Measurements from ENCODE around the gene ALOX15. TPM values are rescaled to one million over a fixed set of nuclear protein-coding genes. Genes with fewer than 3 reads are reported as not detected.

The ALOX15 gene
- total RNA-seq, 4 donors from 2014 or later = not detected

GRCh38 chr17:4585638-4585994 is 55.9 kb downstream of the ALOX15 start:
- no peak for DNase-seq (ENCODE audit: low spot score in 2 of 2)
- no peak for TF ChIP-seq EP300 (IDR thresholded peaks at IDR 0.05)
- no peak for TF ChIP-seq CTCF (IDR thresholded peaks at IDR 0.05)
- TF ChIP-seq POLR2A (IDR thresholded peaks at IDR 0.05) = no peak
- H3K36me3 ChIP-seq = no peaks in the 10 kb centered on the region
- no peak overlapping the region for H3K27ac ChIP-seq
- peaks cover 0 to 50% of the 10 kb centered on the region in 2 donors for H3K27me3 ChIP-seq
- H3K9me3 ChIP-seq = no peaks in the 10 kb centered on the region
- H3K4me3 ChIP-seq = peak overlapping the region in 1 of 4 donors; percentile 51
- peaks cover 0 to 15% (median 6%) of the 10 kb centered on the region in 4 donors for H3K4me1 ChIP-seq
- 69 to 82% methylated on average over 7 of the region's 7 CpGs for WGBS, 2 donors

- no peak for DNase-seq (ENCODE audit: low spot score in 2 of 2)
- no peak for TF ChIP-seq POLR2A (IDR thresholded peaks at IDR 0.05)
- TF ChIP-seq EP300 (IDR thresholded peaks at IDR 0.05) = no peak
- no peak for TF ChIP-seq CTCF (IDR thresholded peaks at IDR 0.05)
- Histone ChIP-seq H3K27me3 (peaks cover 0 to 53% of the 10 kb centered on the region in 2 donors), H3K27ac (no peak overlapping the region), H3K4me3 (peak overlapping the region in 2 of 4 donors; percentile 0 to 51), H3K4me1 (peaks cover 0 to 15% (median 6%) of the 10 kb centered on the region in 4 donors), H3K36me3 (no peaks in the 10 kb centered on the region), H3K9me3 (no peaks in the 10 kb centered on the region)
- WGBS, 2 donors = 19 to 43% methylated on average over 20 to 56 of the region's 57 CpGs
Measured at GRCh38 chr17:4584917-4585637, 56.4 kb downstream of the ALOX15 start.

GRCh38 chr17:4584101-4584916 is 57.2 kb downstream of the ALOX15 start, which contains the start of gene SMTNL2:
SMTNL2 (plus strand) TSS chr17:4584529; CDS start chr17:4584606, 77 bp downstream.
- TF ChIP-seq EP300 (IDR thresholded peaks at IDR 0.05) (no peak), POLR2A (IDR thresholded peaks at IDR 0.05) (no peak), CTCF (IDR thresholded peaks at IDR 0.05) (no peak)
- Histone ChIP-seq H3K4me3 (peak within 1 kb of the TSS; percentile 0 to 51 (median 34)), H3K36me3 (no peaks in the 10 kb centered on the region), H3K4me1 (peaks cover 0 to 15% (median 6%) of the 10 kb centered on the region in 4 donors), H3K9me3 (no peaks in the 10 kb centered on the region), H3K27me3 (peaks cover 0 to 53% of the 10 kb centered on the region in 2 donors), H3K27ac (peak within 1 kb of the TSS in 2 of 4 donors; percentile 40 to 52)
- no peak for DNase-seq (ENCODE audit: low spot score in 2 of 2)
- 1% methylated on average over 37 to 46 of the region's 100 CpGs for WGBS, 2 donors

- TF ChIP-seq CTCF (IDR thresholded peaks at IDR 0.05) = peak in 2 of 5 experiments; percentile 19 to 23
- TF ChIP-seq EP300 (IDR thresholded peaks at IDR 0.05) = no peak
- TF ChIP-seq POLR2A (IDR thresholded peaks at IDR 0.05) = no peak
- H3K9me3 ChIP-seq = no peaks in the 10 kb centered on the region
- peak overlapping the region in 3 of 4 donors; percentile 22 to 51 (median 47) for H3K4me3 ChIP-seq
- no peaks in the 10 kb centered on the region for H3K36me3 ChIP-seq
- peaks cover 0 to 53% of the 10 kb centered on the region in 2 donors for H3K27me3 ChIP-seq
- peak overlapping the region in 2 of 4 donors; percentile 40 to 52 for H3K27ac ChIP-seq
- no peak for DNase-seq (ENCODE audit: low spot score in 2 of 2)
- peaks cover 0 to 15% (median 6%) of the 10 kb centered on the region in 4 donors for H3K4me1 ChIP-seq
- WGBS, 2 donors = 20 to 23% methylated on average over 12 of the region's 12 CpGs
Measured at GRCh38 chr17:4583782-4584100, 57.7 kb downstream of the ALOX15 start.

- DNase-seq (ENCODE audit: low spot score in 2 of 2) = no peak
- H3K27ac ChIP-seq = no peak overlapping the region
- TF ChIP-seq POLR2A (IDR thresholded peaks at IDR 0.05) = no peak
- TF ChIP-seq EP300 (IDR thresholded peaks at IDR 0.05) = no peak
- TF ChIP-seq CTCF (IDR thresholded peaks at IDR 0.05) = no peak
- H3K4me3 ChIP-seq = no peak overlapping the region
- H3K9me3 ChIP-seq = no peaks in the 10 kb centered on the region
- H3K4me1 ChIP-seq = peaks cover 0 to 15% (median 6%) of the 10 kb centered on the region in 4 donors
- H3K27me3 ChIP-seq = peaks cover 0 to 53% of the 10 kb centered on the region in 2 donors
- H3K36me3 ChIP-seq = no peaks in the 10 kb centered on the region
- 69 to 77% methylated on average over 3 of the region's 3 CpGs for WGBS, 2 donors
Measured at GRCh38 chr17:4583206-4583605, 58.3 kb downstream of the ALOX15 start.
